Peyer's patch (tissue), 4 donors: Measurements from ENCODE around the gene AGAP1. TPM values are rescaled to one million over a fixed set of nuclear protein-coding genes. Genes with fewer than 3 reads are reported as not detected.

ENCODE experiments used
- DNase-seq, 3 donors: peaks; one replicate each; pipeline ENCODE4 v3.0.0-alpha.2; 2017 to 2019
- H3K27ac ChIP-seq, 4 donors: fragments of 200-600 bp; sonication (generic); one replicate each; pipeline ENCODE4 v1.5.1; 2016 to 2019
- H3K27me3 ChIP-seq, 2 donors: fragments of 200-600 bp; sonication (generic); one replicate each; pipeline ENCODE4 v1.5.1; 2019
- H3K36me3 ChIP-seq, 3 donors: fragments of 200-600 bp; sonication (generic); one replicate each; pipeline ENCODE4 v1.5.1; 2016 to 2019
- H3K4me1 ChIP-seq, 4 donors: fragments of 200-600 bp; sonication (generic); one replicate each; pipeline ENCODE4 v1.5.1; 2016 to 2019
- H3K4me3 ChIP-seq, 4 donors: fragments of 200-600 bp; sonication (generic); 1 replicate in 3 of 4; 2 replicates in 1 of 4; pipeline ENCODE4 v1.5.1; 2016 to 2019; ENCODE audit warnings: mild to moderate bottlenecking in 1 of 4
- H3K9me3 ChIP-seq, 4 donors: fragments of 200-600 bp; sonication (generic); one replicate each; pipeline ENCODE4 v1.5.1; 2016 to 2019; ENCODE audit warnings: mild to moderate bottlenecking in 1 of 4
- CTCF ChIP-seq, 6 experiments: fragments of 450-650 bp in 4 of 6; fragments of 200-600 bp in 2 of 6; sonication (generic) in 1 of 6; IDR thresholded peaks; one replicate each; pipeline ENCODE4 v1.5.1; 2017 to 2019; ENCODE audit warnings: antibody characterized with exemption in 6 of 6, mild to moderate bottlenecking in 3 of 6, moderate library complexity in 1 of 6
- POLR2A ChIP-seq, 2 donors: fragments of 450-650 bp; IDR thresholded peaks; one replicate each; pipeline ENCODE4 v1.5.1; 2017; ENCODE audit warnings: antibody characterized with exemption in 2 of 2, mild to moderate bottlenecking in 2 of 2, moderate library complexity in 2 of 2
- total RNA-seq, 4 donors: library from RNA; depleted of rRNA; stranded (reverse); fragments of >200 nt; gene quantifications; one replicate each; pipeline ENCODE4 v1.1.0, GENCODE V29; 2016

Gene AGAP1
- total RNA-seq, 4 donors from 2014 or later = 55.7 to 79.1 (median 66.9) TPM

GRCh38 chr2:236026841-236027240, 533.0 kb downstream of the AGAP1 start:
- H3K4me3 ChIP-seq = no peak overlapping the region
- no peak for TF ChIP-seq POLR2A (IDR thresholded peaks at IDR 0.05)
- H3K9me3 ChIP-seq = no peaks in the 10 kb centered on the region
- no peak for DNase-seq
- no peak overlapping the region for H3K27ac ChIP-seq
- no peaks in the 10 kb centered on the region for H3K4me1 ChIP-seq
- no peaks in the 10 kb centered on the region for H3K27me3 ChIP-seq
- no peaks in the 10 kb centered on the region for H3K36me3 ChIP-seq

- no peak for TF ChIP-seq CTCF (IDR thresholded peaks at IDR 0.05)
- TF ChIP-seq POLR2A (IDR thresholded peaks at IDR 0.05) = no peak
- Histone ChIP-seq H3K9me3 (no peaks in the 10 kb centered on the region), H3K36me3 (no peaks in the 10 kb centered on the region), H3K27ac (no peak overlapping the region), H3K27me3 (no peaks in the 10 kb centered on the region), H3K4me3 (no peak overlapping the region), H3K4me1 (no peaks in the 10 kb centered on the region)
- DNase-seq = no peak
Observed at GRCh38 chr2:236028066-236028465, 534.2 kb downstream of the AGAP1 start.

GRCh38 chr2:236033462-236033861, 539.6 kb downstream of the AGAP1 start:
- no peak for DNase-seq
- TF ChIP-seq POLR2A (IDR thresholded peaks at IDR 0.05) (no peak), CTCF (IDR thresholded peaks at IDR 0.05) (no peak)

GRCh38 chr2:236034974-236035373, 541.1 kb downstream of the AGAP1 start:
- Histone ChIP-seq H3K27me3 (no peaks in the 10 kb centered on the region), H3K4me1 (no peaks in the 10 kb centered on the region), H3K4me3 (no peak overlapping the region), H3K9me3 (no peaks in the 10 kb centered on the region), H3K27ac (no peak overlapping the region), H3K36me3 (peaks cover 0 to 12% (median 0%) of the 10 kb centered on the region in 3 donors)
- TF ChIP-seq CTCF (IDR thresholded peaks at IDR 0.05) (no peak), POLR2A (IDR thresholded peaks at IDR 0.05) (no peak)
- DNase-seq = no peak

More at GRCh38 chr2:236033462-236033861, 539.6 kb downstream of the AGAP1 start:
- Histone ChIP-seq H3K36me3 (peaks cover 0 to 12% (median 0%) of the 10 kb centered on the region in 3 donors), H3K4me3 (no peak overlapping the region), H3K4me1 (no peaks in the 10 kb centered on the region), H3K9me3 (no peaks in the 10 kb centered on the region), H3K27ac (no peak overlapping the region), H3K27me3 (no peaks in the 10 kb centered on the region)

- DNase-seq = no peak
- no peak for TF ChIP-seq CTCF (IDR thresholded peaks at IDR 0.05)
- TF ChIP-seq POLR2A (IDR thresholded peaks at IDR 0.05) = no peak
- Histone ChIP-seq H3K27me3 (no peaks in the 10 kb centered on the region), H3K36me3 (peaks cover 0 to 19% (median 0%) of the 10 kb centered on the region in 3 donors), H3K27ac (no peak overlapping the region), H3K4me1 (no peaks in the 10 kb centered on the region), H3K4me3 (no peak overlapping the region), H3K9me3 (no peaks in the 10 kb centered on the region)
Observed at GRCh38 chr2:236036045-236036444, 542.2 kb downstream of the AGAP1 start.

- no peak overlapping the region for H3K4me3 ChIP-seq
- H3K27me3 ChIP-seq = no peaks in the 10 kb centered on the region
- no peaks in the 10 kb centered on the region for H3K9me3 ChIP-seq
- peaks cover 0 to 34% (median 0%) of the 10 kb centered on the region in 3 donors for H3K36me3 ChIP-seq
- TF ChIP-seq POLR2A (IDR thresholded peaks at IDR 0.05) (no peak), CTCF (IDR thresholded peaks at IDR 0.05) (no peak)
- no peaks in the 10 kb centered on the region for H3K4me1 ChIP-seq
- no peak for DNase-seq
- no peak overlapping the region for H3K27ac ChIP-seq
Observed at GRCh38 chr2:236038096-236038495, 544.3 kb downstream of the AGAP1 start.
